Retinal pigment epithelial cell (primary cell): Measurements from ENCODE around the gene COL4A2.

Experiments
- DNase-seq: peaks from one replicate; pipeline ENCODE4 v3.0.0-alpha.2; 2010; ENCODE audit warnings: low read depth
- H3K4me3 ChIP-seq: 2 replicates; pipeline ENCODE4 v1.5.1; 2011; ENCODE audit warnings: mild to moderate bottlenecking, low read length, control low read depth, moderate library complexity
- CTCF ChIP-seq: conservative IDR thresholded peaks from 2 replicates; pipeline ENCODE4 v1.5.1; 2011; ENCODE audit warnings: low read depth, low read length, control low read depth, inconsistent platforms

COL4A2 gene

GRCh38 chr13:110302997-110303396 is 4.1 kb upstream of the COL4A2 start:
- no peak overlapping the region for H3K4me3 ChIP-seq
- no peak for TF ChIP-seq CTCF
- DNase-seq, result no peak

- TF ChIP-seq CTCF, result no peak
- no peak for DNase-seq
- H3K4me3 ChIP-seq, result no peak overlapping the region
Observed at GRCh38 chr13:110303644-110304043, 3.4 kb upstream of the COL4A2 start.

GRCh38 chr13:110304256-110304655 is 2.8 kb upstream of the COL4A2 start:
- peak; percentile 78 for DNase-seq
- TF ChIP-seq CTCF, result no peak
- H3K4me3 ChIP-seq, result peak overlapping the region; percentile 0

GRCh38 chr13:110305001-110305400 is 2.1 kb upstream of the COL4A2 start:
- DNase-seq, result no peak
- TF ChIP-seq CTCF, result no peak
- peak overlapping the region; percentile 87 for H3K4me3 ChIP-seq

GRCh38 chr13:110305544-110305943 is 1.5 kb upstream of the COL4A2 start:
- no peak for TF ChIP-seq CTCF
- no peak for DNase-seq
- peak overlapping the region; percentile 87 for H3K4me3 ChIP-seq

GRCh38 chr13:110305949-110306339 is 1.1 kb upstream of the COL4A2 start:
- TF ChIP-seq CTCF, result no peak
- H3K4me3 ChIP-seq, result peak overlapping the region; percentile 87
- no peak for DNase-seq

- no peak for DNase-seq
- H3K4me3 ChIP-seq, result peak overlapping the region; percentile 87
- no peak for TF ChIP-seq CTCF
Observed at GRCh38 chr13:110306340-110306959, 634 bp upstream of the COL4A2 start.
